Measurements from ENCODE around the gene KCNH2.

Gene KCNH2

DNA sequence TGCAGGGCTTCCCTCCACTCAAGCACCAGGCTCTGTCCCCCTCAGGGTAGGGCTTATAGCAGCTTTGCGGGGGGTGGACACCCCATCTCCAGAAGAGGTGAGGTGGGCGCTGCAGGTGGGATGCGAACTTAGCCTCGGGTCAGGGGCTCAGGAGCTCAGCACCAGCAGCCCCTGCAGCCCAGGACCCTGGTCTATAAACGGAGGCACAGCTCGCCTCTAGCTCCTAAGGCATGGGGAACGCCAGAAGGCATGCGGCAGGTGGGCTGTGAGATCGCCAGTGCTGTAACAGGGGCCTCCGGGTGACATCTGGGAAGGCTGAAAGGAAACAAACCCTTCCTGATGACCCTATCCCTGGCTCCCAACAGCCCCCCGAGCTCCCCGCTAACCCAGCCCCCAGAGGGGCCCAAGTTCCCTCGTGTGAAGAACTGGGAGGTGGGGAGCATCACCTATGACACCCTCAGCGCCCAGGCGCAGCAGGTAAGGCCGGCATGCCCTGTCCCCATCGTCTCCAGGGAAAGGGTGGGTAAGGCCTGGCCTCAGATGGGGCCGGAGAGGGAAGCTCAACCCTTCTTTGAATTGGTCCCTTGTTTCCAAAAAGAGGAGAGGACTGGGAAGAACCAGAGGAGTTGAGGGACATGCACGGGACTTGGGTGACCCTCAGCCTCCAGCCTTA, 16.9 kb upstream of the KCNH2 start:
- no peak for DNase-seq (ENCODE audit: low spot score)

GRCh38 chr7:150994141-150994837, 16.2 kb upstream of the KCNH2 start:
- DNase-seq (ENCODE audit: low spot score), result no peak

DNA sequence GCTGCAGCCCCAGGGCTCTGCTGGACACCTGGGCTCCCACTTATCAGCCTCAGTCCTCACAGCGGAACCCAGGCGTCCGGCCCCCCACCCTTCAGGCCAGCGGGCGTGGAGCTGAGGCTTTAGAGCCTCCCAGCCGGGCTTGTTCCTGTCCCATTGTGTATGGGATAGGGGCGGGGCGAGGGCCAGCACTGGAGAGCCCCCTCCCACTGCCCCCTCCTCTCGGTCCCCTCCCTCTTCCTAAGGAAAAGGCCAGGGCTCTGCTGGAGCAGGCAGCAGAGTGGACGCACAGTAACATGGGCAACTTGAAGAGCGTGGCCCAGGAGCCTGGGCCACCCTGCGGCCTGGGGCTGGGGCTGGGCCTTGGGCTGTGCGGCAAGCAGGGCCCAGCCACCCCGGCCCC, 15.4 kb upstream of the KCNH2 start:
- no peak for DNase-seq (ENCODE audit: low spot score)

DNA sequence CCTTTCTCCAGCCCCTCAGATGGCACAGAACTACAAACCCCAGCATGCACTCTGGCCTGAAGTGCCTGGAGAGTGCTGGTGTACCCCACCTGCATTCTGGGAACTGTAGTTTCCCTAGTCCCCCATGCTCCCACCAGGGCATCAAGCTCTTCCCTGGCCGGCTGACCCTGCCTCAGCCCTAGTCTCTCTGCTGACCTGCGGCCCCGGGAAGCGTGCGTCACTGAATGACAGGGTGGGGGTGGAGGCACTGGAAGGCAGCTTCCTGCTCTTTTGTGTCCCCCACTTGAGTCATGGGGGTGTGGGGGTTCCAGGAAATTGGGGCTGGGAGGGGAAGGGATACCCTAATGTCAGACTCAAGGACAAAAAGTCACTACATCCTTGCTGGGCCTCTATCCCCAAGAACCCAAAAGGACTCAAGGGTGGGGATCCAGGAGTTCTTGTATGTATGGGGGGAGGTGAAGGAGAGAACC, 14.7 kb upstream of the KCNH2 start:
- peak; percentile 74 for DNase-seq (ENCODE audit: low spot score)

- no peak for DNase-seq (ENCODE audit: low spot score)
These were observed 14.0 kb upstream of the KCNH2 start for GRCh38 chr7:150992051-150992640.

GRCh38 chr7:150990416-150991186, 12.5 kb upstream of the KCNH2 start, which contains the start of gene NOS3:
Gene NOS3, plus strand, starts transcription at chr7:150991017. Its CDS starts 2,787 bp downstream, at chr7:150993804.
- no peak for DNase-seq (ENCODE audit: low spot score)

- no peak for DNase-seq (ENCODE audit: low spot score)
These were observed 11.3 kb upstream of the KCNH2 start for GRCh38 chr7:150989456-150989855.

- DNase-seq (ENCODE audit: low spot score), result peak; percentile 83
These were observed 10.4 kb upstream of the KCNH2 start for GRCh38 chr7:150988230-150989226.

- no peak for DNase-seq (ENCODE audit: low spot score)
These were observed 8.4 kb upstream of the KCNH2 start for GRCh38 chr7:150986556-150986955.

GRCh38 chr7:150986099-150986512, 8.0 kb upstream of the KCNH2 start:
- DNase-seq (ENCODE audit: low spot score), result peak; percentile 91

DNA sequence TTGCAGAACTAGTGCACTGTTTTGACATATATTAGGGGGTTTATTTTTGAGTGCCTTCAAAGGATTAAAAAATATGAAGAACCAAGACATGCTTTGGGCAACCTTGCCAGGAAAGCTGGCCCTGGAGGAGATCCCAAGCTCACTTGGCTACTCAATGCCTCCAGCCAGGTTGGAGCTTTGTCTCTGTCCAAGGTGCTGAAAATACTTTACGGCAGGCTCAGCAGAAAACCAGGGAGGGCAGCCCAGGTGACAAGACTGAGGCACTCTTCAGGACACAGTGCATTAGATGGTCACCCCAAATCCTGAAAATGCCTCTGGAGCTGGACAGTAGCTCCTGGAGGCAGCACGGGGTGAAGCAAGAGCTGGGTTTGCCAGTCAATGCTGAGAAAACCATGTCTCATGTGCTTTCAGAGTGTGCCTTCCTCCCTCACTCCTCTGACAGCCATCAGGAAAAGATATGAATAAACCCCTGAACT, 5.8 kb upstream of the KCNH2 start:
- peak; percentile 58 for DNase-seq (ENCODE audit: low spot score)

- DNase-seq (ENCODE audit: low spot score), result no peak
These were observed 4.2 kb upstream of the KCNH2 start for GRCh38 chr7:150982351-150982750.

- no peak for DNase-seq (ENCODE audit: low spot score)
These were observed 3.5 kb upstream of the KCNH2 start for GRCh38 chr7:150981644-150982043.

- no peak for DNase-seq (ENCODE audit: low spot score)
These were observed 2.5 kb upstream of the KCNH2 start for GRCh38 chr7:150980663-150981062.

DNA sequence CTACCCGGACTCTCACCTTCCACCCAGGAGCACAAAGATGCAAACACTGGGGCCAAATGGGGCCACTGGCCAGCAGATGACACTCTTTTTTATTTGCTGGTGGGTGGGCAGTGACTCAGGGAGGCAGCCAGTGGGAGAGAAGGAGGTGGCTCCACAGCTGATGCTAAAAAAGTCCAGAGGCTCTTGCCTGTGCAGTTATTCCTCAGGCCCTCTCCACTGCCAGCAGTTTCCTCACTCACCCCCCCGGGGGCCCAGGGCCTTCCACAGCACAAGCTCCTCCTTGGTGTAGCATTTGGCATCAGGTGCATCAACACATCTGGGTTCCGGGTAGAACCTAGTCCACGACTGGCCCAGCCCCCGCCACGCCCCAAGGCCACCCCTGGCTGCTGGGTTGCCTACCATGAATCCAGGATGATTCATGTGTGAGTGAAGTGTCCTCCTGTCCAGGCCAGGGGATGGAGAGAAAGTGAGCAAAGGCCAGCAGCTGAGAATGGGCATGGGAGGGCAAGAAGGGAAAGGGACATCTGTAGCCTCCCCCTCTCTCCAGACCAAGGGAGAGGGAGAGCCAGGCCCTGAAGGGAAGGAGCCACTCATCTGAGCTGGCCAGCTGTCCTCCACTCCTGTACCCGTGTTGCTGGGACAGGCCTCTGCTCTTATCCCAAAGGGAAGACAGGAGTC, 1.7 kb upstream of the KCNH2 start:
- DNase-seq (ENCODE audit: low spot score), result no peak

DNA sequence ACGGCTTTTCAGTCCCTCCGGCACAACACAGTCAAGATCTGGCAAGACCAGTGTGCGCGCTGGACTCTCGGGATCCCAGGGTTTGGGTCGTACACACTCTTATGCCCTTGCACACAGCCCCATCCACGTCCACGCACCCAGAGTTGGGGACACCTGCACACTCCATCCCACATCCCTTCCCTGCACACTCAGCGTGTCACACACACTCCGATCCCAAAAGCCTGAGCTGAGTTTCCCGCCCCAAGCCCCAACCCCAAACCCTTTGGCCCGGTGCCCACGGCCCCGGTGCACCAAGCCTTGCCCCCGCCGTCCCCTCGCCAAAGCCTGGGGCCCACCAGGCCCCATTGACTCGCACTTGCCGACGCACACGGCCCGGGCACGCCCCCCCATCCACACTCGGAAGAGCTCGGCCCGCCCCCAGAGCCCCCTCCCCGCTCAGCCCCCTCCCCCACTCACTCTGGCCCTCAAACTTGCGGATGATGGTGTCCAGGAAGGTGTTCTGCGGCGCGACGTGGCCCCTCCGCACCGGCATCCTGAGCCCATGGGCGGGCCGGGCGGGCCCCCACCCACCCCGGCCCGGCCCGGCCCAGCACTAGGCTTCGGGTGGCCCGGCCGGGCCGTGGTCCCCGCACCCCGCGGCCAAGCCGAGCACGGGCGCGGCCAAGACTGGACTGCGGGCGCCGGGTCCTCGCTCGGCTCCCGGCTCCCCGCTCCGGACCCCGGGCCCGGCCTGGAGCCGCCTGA, 567 bp downstream of the KCNH2 start:
- no peak for DNase-seq (ENCODE audit: low spot score)

DNA sequence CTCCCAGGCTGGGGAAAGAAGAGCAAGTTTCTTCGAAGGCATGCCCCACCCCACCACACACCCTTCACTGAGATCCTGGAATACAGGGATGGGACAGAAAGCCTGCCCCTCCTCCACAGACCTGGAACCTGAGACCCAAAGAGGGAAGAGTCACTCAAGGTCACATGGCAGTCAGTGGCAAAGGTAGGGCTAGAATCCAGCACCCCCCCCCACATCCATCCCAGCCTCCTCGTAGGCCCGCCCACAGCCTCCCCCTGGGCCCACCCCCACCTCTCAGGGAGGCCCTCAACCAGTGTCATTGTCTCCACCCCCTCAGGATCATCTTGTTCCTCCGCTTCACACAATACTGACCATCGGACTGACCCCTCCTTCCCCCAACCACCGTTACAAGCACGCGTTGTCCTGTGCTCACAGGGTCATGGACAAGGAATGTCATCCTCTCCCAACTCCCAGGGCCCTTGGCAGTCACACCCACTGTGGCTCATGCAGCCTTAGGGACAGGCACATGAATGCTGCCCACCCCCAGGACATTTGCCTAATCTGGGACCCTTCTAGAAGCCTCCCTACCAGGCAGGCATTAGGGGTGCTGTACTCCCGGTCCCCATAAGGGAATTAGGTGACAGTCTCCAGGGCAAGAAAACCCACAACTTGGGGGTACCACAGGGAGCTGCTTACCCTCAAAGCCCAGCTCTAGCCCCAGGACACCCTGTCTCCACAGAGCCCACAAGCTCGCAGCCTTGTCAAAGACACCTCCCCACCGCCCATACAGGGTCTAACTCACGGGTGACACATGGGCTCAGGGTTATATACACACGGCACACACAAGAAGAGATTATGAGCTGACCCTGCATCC, 1.4 kb downstream of the KCNH2 start:
- no peak for DNase-seq (ENCODE audit: low spot score)

GRCh38 chr7:150975536-150976319, 2.4 kb downstream of the KCNH2 start:
- peak; percentile 58 for DNase-seq (ENCODE audit: low spot score)

All from cerebellar cortex (tissue), 1 donor.